Testis (tissue), 2 donors: ENCODE measurements around the gene LTBP4.

Source experiments
- POLR2A ChIP-seq: fragments of 450-650 bp; IDR thresholded peaks from one replicate; pipeline ENCODE4 v1.6.1; 2017; ENCODE audit warnings: antibody characterized with exemption, mild to moderate bottlenecking, moderate library complexity
- TF ChIP-seq, protein P1 (sequence below), 3 experiments: fragments of 450-650 bp in 2 of 3; fragments of 200-600 bp in 1 of 3; sonication (generic) in 1 of 3; IDR thresholded peaks; one replicate each; pipeline ENCODE4 v1.5.1; 2016 to 2019; ENCODE audit warnings: antibody characterized with exemption in 3 of 3, mild to moderate bottlenecking in 2 of 3, moderate library complexity in 1 of 3

- TF ChIP-seq, protein P1, sequence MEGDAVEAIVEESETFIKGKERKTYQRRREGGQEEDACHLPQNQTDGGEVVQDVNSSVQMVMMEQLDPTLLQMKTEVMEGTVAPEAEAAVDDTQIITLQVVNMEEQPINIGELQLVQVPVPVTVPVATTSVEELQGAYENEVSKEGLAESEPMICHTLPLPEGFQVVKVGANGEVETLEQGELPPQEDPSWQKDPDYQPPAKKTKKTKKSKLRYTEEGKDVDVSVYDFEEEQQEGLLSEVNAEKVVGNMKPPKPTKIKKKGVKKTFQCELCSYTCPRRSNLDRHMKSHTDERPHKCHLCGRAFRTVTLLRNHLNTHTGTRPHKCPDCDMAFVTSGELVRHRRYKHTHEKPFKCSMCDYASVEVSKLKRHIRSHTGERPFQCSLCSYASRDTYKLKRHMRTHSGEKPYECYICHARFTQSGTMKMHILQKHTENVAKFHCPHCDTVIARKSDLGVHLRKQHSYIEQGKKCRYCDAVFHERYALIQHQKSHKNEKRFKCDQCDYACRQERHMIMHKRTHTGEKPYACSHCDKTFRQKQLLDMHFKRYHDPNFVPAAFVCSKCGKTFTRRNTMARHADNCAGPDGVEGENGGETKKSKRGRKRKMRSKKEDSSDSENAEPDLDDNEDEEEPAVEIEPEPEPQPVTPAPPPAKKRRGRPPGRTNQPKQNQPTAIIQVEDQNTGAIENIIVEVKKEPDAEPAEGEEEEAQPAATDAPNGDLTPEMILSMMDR (IDR thresholded peaks at IDR 0.05), result no peak
- no peak for TF ChIP-seq POLR2A
Measured at GRCh38 chr19:40619333-40620160, 18.4 kb downstream of the LTBP4 start.
